GM19372 (cell line): ENCODE measurements around the gene BANK1.

Experiments
- ATAC-seq: cut with Tn5 transposase; IDR thresholded peaks from one replicate; pipeline ENCODE4 v1.9.1; 2021; ENCODE audit warnings: mild to moderate bottlenecking, low read depth, moderate library complexity; ENCODE audit not compliant: unreplicated experiment

BANK1 gene

GRCh38 chr4:102094481-102094880, 304.0 kb downstream of the BANK1 start:
- no peak for ATAC-seq

GRCh38 chr4:102103368-102103767, 312.8 kb downstream of the BANK1 start:
- ATAC-seq: no peak

DNA sequence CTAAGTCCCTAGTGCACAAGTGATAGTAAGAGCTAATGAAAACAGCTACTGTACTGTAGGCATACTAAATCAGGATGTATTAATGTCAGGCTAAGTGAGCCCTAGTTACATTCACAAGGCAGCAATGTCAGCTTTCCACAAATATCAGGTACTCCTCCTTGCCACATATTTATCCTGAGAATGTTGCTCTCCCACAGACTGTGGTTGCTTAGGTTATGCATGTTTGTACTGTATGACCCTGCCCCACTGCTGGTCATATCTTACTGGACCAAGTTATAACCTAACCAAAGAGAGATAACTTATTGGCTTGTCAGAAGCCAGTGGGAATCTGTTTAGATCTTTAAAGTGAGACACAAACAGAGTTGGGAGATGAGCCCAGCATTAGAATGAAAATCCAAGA, 313.7 kb downstream of the BANK1 start:
- no peak for ATAC-seq

DNA sequence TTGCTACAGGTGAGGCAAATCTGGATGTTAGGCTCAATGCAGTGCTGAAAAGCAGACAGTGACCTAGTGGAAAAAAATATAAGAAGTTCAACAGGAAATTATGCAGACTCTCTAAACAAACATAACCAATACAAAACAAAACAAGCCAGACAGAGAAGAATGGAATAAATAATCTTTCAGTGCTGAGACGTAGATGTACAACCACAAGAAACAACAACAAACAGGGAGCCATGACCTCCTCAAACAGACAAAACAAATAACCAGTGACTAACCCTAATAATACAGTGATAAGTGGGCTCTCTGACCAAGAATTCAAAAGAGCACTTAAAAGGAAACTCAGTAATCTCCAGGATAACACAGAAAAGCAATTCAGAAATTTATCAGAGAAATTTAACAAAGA, 315.5 kb downstream of the BANK1 start:
- no peak for ATAC-seq

DNA sequence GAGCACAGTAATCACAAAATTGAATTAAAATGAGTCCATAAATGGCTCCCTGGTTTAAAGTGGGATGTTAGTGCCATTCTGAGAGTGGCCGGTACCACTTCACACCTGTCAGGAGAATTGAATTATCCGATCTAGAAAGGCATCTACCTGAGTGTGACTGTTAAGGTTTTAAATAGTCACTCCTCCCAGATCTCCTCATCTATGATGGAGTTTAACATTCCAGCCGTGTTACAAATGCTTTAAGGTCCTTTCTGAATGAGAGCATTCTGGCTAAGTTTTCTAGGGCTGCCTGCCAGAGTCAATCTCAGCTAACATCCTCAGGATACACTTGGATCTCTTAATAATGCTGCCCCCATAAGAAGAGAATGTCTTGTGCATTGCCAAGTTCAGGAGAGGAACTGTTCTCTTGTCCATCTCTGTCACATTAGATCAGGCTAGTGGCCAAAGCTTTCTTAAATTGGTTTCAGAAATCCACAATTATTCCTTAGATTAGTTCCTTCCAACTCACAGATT, 323.6 kb downstream of the BANK1 start:
- ATAC-seq: no peak

DNA sequence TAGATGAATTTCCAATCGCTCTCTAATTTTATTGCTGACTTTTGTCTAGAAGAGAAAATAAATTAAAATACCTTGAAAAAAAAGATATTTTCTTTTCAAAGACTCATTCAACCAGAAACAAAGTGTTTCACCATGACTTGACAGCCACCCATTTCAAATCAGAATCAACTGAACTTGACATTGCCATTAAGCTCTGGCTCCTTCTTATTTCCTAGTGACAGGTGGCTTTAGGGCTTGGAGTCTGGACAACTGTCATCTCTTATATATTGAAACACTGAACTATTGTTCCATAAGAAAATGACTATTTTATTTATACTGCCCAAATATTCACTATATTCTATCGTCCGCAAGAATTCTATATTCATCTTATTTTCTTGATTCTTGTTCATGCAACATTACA, 325.6 kb downstream of the BANK1 start:
- no peak for ATAC-seq

DNA sequence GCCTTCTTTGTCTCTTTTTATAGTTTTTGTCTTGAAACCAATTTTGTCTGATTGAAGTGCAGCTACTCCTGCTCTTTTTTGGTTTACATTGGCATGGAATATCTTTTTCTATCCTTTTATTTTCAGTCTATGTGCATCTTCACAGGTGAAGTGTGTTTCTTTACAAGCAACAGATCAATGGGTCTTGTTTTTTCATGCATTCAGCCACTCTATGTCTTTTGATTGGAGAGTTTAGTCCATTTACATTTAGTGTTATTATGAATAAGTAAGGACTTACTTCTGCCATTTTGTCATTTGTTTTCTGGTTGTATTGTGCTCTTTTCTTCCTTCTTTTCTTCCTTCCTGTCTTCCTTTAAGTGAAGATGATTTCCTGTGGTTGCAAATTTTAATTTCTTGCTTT, 330.3 kb downstream of the BANK1 start:
- ATAC-seq: no peak
